ENCODE data around the gene TBC1D1. TPM values are rescaled to one million over a fixed set of nuclear protein-coding genes. Genes with fewer than 3 reads are reported as not detected.

Gene TBC1D1
- total and polyA plus RNA-seq, 8 donors, result 16.2 to 41.0 (median 24.6) TPM

GRCh38 chr4:38135201-38135600 lies 244.3 kb downstream of the TBC1D1 start:
- ATAC-seq, result no peak
- FAIRE-seq, result no peak
- intact Hi-C loops (cut with DNase I), result no loop called here

GRCh38 chr4:38136604-38137003 lies 245.7 kb downstream of the TBC1D1 start:
- no peak for ATAC-seq
- Histone ChIP-seq H3K4me3 (no peak overlapping the region), H3K27me3 (no peaks in the 10 kb centered on the region), H3K4me1 (peaks cover 36 to 45% (median 42%) of the 10 kb centered on the region in 3 donors), H3K9me3 (no peaks in the 10 kb centered on the region), H3K36me3 (no peaks in the 10 kb centered on the region), H3K27ac (no peak overlapping the region)
- no peak for FAIRE-seq
- intact Hi-C loops (cut with DNase I), result no loop called here
- no peak for DNase-seq
- TF ChIP-seq CTCF (IDR thresholded peaks at IDR 0.05), result no peak
- WGBS, 2 donors, result 95% methylated on average over 10 of the region's 10 CpGs

More at GRCh38 chr4:38135201-38135600, 244.3 kb downstream of the TBC1D1 start:
- 93 to 95% methylated on average over 8 of the region's 8 CpGs for WGBS, 2 donors
- Histone ChIP-seq H3K27ac (peak overlapping the region in 3 of 4 donors; percentile 63 to 86 (median 78)), H3K4me1 (peaks cover 34 to 44% (median 40%) of the 10 kb centered on the region in 3 donors), H3K27me3 (no peaks in the 10 kb centered on the region), H3K36me3 (no peaks in the 10 kb centered on the region), H3K9me3 (no peaks in the 10 kb centered on the region), H3K4me3 (no peak overlapping the region)
- TF ChIP-seq CTCF (IDR thresholded peaks at IDR 0.05), result no peak
- DNase-seq, result no peak

- no peak for ATAC-seq
- Histone ChIP-seq H3K27ac (no peak overlapping the region), H3K9me3 (no peaks in the 10 kb centered on the region), H3K4me1 (peaks cover 31 to 41% (median 37%) of the 10 kb centered on the region in 3 donors), H3K36me3 (no peaks in the 10 kb centered on the region), H3K27me3 (no peaks in the 10 kb centered on the region), H3K4me3 (no peak overlapping the region)
- intact Hi-C loops (cut with DNase I), result no loop called here
- no peak for TF ChIP-seq CTCF (IDR thresholded peaks at IDR 0.05)
- no peak for FAIRE-seq
- WGBS, 2 donors, result 94 to 96% methylated on average over 17 of the region's 17 CpGs
- DNase-seq, result no peak
These were observed 246.2 kb downstream of the TBC1D1 start for GRCh38 chr4:38137080-38137479.

GRCh38 chr4:38138363-38138762 lies 247.5 kb downstream of the TBC1D1 start:
- intact Hi-C loops (cut with DNase I), result no loop called here
- no peak for FAIRE-seq
- 92 to 97% methylated on average over 4 of the region's 4 CpGs for WGBS, 2 donors
- H3K27me3 ChIP-seq, result no peaks in the 10 kb centered on the region
- no peak for TF ChIP-seq CTCF (IDR thresholded peaks at IDR 0.05)
- DNase-seq, result no peak
- peaks cover 22 to 30% (median 30%) of the 10 kb centered on the region in 3 donors for H3K4me1 ChIP-seq
- no peaks in the 10 kb centered on the region for H3K36me3 ChIP-seq
- H3K27ac ChIP-seq, result no peak overlapping the region
- no peak for ATAC-seq
- H3K9me3 ChIP-seq, result no peaks in the 10 kb centered on the region
- H3K4me3 ChIP-seq, result no peak overlapping the region

- ATAC-seq (no peak), FAIRE-seq (no peak), DNase-seq (no peak)
- no peaks in the 10 kb centered on the region for H3K27me3 ChIP-seq
- intact Hi-C loops (cut with DNase I), result no loop called here
- H3K9me3 ChIP-seq, result no peaks in the 10 kb centered on the region
- H3K36me3 ChIP-seq, result no peaks in the 10 kb centered on the region
- 92% methylated on average over 4 of the region's 4 CpGs for WGBS, 2 donors
- H3K4me1 ChIP-seq, result peaks cover 16 to 22% (median 22%) of the 10 kb centered on the region in 3 donors
- no peak for TF ChIP-seq CTCF (IDR thresholded peaks at IDR 0.05)
- no peak overlapping the region for H3K4me3 ChIP-seq
- H3K27ac ChIP-seq, result no peak overlapping the region
These were observed 248.3 kb downstream of the TBC1D1 start for GRCh38 chr4:38139187-38139586.

Data from pancreas (tissue), 10 donors.